Endothelial cell of hepatic sinusoid (primary cell): ENCODE results near the gene FAM170B.

ENCODE experiments used
- in situ Hi-C: cut with HindIII; loops from 2 replicates; pipeline ENCODE4 v1.10.0; 2017; ENCODE audit warnings: low sequenced_read_pairs

FAM170B gene

DNA sequence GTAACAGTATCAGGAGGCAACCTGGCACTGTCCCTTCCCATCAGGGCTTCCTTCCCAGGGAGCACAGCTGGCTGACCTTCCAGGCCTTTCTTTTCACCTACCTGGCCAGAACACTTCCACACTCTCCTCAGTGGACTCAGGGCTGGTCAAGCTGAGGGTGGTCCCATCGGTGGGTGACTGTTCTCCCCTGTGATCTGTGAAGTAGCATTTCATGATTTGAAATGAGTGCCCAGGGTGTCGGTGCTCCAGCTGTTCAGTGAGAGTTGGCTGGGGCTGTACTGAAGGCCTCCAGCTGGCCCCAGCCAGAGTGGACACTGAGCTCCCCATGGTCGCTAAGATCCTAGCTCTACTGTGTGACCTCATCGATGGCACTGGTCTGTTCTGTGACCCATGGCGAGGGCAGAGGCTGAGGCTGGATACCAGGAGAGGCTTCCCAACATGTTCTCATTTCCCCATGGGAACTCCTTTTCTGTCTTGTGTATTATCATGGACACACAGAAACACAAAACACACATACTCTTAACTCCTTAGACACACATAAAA is at the start of gene FAM170B:
TSS of gene FAM170B (minus strand) at position 316 of the 543 bp plus-strand sequence. CDS start at position 213, 103 bp downstream.
- in situ Hi-C loops, result no loop called here

DNA sequence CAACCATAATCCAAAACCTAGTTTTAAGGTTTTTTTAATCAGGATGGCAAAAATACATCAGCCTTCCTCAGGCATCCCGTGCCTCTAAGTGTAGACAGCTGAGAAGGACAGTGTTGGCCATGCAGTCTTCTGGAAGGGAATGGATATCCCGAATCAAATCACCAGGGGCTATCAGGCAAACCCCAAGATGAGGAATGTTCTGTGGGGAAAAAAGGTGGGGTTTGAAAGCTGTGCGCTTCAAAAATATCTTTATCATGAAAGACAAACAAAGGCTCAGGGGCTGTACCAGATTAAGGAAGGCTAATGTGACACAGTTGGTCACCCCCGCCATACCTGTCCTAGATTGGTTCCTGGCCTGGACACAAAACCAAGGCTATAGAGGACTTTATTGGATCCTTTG is 49.0 kb upstream of the FAM170B start:
- in situ Hi-C loops, result no loop called here

DNA sequence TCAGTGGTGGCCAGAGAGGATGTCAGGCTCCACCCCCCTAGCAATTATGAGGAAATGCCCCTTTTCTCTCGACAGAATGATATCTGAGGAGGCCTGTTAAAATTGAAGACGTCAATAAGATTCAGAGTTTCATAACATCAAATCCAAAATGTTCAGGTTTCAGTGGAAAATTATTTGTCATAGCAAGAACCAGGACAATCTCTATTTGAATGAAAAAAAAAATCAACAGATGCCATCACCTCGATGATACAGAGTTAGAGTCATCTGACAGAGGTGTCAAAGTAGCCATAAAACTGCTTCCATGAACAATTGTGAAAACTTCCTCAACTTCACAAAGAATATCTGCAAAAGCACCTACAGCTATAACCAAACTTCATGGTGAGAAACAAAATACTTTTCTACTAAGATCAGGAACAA is 46.6 kb upstream of the FAM170B start:
- in situ Hi-C loops, result no loop called here

DNA sequence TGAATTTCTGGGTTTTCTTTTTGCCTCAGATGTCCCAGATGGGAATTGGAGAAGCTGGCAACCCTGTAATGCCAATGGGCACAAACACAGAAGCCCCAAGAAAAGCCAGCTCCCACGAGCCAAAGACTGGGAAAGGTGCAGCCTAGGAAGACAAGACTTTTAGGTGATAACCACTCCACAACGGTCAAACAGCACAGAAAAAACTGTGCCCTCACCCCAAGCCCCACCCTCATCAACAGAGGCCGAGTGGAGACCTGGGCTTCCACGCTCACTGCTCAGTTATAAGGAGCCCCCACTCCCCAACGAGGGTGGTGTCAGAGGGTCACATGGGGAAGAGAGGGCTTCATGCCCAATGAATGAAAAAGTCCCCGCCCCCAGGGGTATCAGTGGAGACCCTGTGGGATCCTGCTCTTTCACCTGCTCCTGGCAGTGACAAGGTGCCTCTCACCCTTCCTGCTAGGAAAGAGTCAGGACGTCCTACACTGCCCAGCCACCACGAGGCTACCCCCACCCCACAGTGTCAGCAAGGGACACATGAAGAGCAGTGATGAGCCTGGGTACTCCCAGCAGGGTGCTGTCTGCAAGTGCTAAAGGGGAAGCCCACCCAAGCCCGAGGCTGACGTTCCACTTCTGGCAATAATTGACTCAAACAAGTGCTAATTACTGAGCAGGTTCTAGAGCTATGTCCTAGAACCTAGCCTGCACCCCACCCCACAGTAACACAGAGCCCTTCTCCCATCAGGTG is 46.0 kb upstream of the FAM170B start:
- in situ Hi-C loops, result no loop called here

DNA sequence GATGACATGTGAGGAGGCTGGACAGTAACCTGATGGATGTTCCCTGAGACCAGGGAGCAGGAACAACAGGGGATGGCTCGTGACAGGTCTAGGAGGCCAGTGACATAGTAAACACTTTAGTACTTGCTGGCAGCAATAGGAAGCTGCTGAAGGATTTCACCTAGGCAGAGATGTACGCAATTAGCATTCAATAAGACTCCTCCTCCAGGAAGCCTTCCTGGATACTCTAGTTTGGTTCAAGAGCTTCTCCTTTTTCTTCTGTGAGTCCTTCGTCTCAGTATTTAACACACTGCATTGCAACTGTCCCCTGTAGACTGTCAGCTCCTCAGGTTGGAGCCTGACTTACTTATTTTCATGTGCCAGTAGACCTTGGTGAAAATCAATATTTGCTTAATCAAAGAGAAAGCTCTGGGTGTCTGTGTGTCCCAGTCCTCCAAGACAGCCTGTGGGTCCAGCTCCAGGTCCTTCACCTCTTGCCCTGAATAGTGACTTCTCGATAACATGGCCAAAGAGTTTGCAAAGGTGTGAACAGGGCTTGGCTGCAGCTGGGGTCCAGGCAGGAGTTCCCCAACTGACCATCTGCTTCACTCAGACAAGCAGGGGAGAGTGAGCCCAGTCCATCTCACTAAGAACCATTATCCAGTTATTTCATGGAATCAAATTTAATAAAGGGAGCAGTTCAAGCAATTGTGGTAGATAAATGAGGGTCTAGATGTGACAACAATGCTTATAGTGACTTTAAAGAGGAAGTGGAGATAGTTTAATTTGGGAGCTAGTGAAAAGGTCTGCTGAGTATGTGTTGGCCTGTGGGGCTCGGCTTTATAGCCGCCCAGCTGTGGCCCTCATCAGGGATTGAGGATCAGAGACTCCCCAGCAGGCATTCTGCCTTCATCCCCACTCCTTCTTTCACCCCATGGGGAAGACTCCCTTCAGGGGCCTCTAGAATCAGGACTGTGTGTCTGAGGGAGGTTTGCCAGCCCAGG is 45.0 kb upstream of the FAM170B start:
- in situ Hi-C loops, result no loop called here

DNA sequence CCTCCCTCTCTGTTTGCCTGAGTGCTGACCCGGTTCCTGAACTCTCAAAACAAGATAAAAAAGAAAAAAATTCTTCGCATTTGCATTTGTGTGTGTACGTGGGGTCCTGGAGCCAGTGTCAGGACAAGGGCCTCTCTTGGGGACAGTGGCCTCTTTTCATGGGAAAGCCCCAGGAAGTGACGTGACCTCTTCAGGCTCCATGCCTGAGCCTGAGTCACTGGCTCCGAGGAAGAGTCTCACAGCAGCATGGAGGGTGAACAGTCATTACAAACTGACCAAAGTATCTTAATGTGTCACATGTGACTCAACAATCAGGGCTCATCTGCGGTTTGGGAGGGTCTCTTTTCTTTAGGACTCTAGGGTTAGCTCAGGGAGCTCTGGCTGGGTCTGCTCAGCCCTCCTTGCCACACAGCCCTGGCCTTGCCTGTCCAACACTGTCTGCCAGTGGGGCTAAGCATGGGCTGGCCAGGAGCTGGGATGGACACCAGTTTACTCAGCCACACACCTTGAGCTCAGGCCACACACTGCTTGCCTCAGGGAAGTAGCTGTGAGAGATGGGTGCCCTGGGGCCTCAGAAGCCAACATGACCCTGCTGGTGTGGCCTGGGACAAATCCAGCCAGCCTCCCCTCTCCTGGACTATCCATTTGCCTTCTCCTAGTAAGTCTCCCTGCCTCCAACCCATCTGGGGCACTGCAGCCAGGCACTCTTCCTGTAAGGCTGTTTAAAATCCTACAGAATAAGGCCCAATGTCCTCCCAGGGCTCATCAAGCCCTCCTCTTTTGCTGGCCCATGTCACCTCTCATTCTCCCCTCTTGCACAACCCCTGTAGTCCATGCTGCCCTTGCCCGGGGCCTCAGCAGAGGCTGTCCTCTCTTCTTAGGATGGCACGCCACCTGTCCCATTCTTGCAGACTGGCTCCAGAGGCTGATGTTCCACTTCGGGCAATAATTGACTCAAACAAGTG is 43.9 kb upstream of the FAM170B start:
- in situ Hi-C loops, result no loop called here

DNA sequence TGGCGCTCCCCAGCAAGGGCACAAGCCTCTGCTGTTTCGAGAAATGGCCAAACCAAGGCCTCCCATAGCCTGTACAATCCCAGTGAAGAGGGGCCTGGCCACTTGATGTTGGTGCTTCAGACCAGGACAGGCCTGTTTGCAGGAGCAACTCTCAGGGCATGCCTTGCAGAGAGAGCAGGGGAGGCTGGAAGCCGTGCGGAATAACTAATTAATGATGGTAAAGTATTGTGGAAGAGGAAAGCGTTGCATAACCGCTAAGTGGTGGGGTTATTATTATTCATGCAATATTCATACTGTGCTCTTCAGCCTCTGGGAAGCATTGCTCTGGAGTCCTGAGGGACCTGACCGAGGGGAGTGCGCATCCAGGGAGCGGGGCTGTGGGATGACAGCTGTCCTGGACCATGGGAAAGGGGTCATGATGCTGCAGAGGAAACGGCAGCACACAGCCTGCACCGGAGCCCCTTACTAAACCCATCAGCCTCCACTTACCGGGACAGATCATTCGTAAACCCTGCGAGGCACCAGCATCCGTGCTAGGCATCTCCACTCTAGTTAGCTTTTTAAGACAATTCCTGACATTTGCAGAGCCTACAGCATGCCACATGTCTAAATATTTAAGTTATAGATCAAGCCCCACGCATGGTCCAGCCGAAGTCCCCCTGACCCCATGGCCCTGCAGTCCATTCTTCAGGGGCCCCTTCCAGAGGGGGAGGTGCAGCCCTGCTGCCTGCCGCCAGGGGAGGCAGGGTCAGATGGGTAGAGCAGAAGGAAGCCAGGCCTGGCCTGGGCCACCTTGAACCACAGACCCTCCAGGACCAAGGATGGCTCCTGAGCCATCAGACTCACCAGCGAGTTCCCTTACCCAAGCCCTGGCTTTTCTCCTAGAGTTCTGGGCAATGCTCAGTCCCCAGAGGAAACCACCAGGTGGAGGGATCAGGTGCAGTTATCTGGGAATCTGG is 42.8 kb upstream of the FAM170B start:
- in situ Hi-C loops, result no loop called here

DNA sequence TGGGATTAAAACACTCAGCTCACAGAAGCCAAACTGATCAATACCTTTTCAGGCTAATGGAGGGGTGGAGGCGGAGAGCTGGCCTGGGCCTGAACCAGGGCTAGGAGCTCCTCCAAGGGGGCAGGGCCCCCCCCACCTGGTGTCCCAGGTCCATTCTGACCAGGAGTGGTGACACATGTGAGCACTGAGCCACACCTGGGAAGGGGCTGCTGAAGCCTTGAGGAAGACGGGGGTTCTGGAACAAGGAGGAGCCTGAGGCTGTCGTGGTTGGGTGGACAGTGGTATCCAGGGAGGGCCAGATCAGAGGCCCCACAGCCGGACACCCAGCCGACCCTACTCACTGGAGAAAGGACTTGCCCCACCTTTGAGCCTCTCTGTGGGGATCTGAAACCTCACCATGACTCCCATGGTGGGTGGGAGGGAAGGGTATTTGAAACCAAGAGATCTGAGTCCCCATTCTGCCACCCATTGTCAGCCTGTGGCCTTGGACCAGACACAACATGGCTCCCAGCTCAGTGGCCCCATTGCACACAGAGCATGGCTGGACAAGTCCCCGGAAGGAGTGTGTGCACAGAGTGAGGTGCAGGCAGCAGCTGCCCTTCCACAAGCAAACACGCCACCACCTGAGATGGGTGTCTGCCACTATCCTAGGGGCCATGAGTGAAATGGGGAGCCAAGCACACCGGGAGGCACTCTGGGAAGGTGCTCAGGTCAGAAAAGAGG is 41.9 kb upstream of the FAM170B start:
- in situ Hi-C loops, result no loop called here

DNA sequence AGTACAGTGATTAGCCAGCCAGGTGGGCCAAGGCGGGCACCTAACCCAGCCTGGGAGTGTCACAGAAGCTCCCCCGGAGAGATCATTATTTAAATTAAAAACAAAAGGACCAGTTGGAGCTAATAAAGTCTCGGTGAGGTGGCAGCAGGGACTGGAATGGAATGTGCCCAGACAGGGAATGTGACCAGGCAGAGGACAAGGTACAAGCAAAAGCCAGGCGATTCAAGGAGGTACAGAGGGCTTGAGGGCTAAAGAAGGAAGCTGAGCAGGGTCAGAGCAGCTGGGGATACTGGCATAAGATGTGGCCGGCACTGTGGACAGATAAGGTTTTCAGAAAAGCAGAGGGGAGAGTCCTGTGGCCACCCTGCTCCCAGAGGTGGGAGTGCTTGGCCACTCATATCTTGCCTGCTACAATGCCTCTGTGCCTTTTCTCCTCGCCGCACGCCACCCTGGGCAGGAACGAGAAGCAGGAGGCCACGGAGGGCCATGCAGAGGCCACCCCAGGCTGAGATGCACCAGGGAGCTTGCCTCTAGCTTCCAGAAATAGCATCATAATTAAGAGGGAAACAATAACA is 41.2 kb upstream of the FAM170B start:
- in situ Hi-C loops, result no loop called here

DNA sequence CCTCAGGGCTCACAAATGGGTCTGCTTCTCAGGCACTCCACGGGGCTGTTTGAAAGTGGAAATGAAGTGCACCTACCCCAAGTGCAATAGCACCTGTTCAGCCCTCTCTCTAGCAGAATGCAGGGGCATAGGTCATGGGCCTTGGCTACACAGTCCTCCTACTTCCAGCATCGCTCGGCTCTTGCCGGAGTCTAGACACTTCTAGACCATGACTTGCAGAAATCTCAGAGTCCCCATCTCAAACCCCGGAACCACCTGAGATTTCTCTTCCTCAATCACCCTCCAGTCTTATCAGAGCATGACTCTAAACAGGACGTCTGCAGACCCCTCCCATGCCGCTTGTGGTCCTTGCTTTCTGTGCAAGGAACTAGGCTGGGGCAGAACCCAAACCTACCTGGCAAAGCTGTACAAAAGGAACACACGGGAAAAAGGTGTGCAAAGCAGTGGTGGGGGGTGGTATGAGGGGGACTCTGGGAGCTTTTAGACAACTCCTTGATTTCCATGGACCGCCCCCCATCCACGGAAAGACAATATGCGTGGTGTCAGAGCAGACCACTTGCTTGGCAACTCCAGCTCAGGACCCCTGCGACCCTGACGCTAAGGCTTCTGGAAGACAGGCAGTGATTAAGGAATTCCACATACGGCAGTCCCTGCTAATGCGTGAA is 40.6 kb upstream of the FAM170B start:
- in situ Hi-C loops, result no loop called here

DNA sequence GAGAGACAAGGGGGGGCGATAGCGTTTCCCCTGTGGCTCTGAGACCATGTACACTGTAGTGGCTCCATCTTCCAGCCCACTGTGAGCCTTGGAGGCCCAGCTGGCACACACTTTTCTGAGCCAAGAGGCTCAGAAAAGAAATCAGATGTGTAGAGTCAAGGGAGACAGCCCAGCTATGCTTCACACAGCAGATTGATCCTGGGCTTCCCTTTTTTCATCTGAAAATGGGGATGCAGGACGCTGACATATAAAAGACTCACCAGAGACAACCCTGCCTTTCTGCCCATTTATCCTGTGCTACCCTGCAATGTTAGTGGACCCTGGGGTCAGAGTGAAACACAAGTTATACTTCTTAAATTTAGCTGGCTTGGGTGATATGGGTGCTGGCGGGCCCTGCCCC is 40.0 kb upstream of the FAM170B start:
- in situ Hi-C loops, result no loop called here

DNA sequence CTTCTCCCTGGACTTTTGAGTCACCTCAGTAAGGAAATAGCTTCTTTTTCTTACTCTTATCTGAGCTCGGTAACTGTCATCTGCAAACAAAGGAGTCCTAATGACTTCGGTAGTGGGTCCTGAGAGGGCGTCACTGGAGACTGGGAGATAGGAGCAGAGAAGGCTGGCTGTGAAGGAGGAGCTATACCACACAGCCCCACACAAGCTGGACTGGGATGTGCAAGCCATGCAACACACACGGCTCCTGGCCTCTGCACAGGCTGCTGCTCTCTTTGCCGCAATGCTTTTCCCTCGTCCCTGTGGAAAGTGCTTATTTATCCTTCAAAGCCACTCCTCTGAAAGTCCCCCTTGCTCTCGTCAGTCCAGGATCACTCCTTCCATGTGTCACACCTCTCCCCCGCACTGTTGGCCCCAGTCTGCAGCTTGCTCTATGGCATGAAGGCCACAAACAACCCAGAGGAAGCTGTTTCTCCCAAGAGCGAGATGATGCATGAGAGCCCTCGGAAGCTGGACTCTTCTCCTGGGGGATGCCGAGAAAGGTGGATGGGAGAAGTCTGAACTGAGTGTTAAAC is 39.5 kb upstream of the FAM170B start:
- in situ Hi-C loops, result no loop called here

DNA sequence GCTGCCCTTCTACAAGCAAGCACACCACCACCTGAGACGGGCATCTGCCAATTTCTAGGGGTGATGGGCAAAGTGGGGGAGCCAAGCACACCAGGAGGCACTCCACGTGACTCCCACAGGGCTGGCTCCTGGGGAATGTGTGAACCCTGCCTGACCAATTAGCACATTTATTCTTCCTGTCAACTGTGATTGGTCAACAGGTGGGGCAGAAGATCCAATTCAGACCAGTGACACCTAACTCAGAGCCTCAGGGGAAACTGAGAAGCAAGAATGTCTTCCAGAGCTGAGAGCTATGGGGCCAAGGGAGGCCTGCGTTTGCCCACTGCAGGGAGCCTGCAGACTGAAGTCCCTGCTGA is 38.9 kb upstream of the FAM170B start:
- in situ Hi-C loops, result no loop called here

DNA sequence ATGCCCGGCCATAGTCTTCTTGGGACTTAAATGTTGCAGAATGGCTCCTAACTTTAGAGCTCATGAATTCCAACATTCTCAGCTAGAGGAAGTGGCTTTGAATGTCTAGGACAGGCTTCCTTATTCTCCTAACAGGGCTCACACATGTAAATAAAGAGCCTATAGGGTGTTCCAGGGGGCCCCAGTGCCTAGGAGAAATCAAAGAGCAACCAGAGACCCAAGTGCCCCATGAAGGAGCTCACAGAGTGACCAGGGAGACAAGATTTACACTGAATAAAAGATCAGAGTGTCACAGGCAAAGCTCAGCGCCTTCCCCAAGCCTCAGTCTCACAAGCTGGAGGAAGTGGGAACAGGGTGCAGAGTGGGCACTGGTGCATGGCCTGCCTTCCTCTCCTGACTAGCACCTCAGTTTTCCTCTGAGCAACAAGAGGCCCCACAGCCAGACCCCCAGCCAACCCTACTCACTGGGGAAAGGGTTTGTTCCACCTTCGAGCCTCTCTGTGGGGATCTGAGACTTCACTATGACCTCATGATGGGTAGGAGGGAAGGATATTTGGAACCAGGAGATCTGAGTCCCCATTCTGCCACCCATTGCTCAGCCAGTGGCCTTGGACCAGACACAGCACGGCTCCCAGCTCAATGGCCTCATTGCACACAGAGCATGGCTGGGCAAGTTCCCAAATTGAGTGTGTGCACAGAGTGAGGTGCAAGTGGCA is 38.4 kb upstream of the FAM170B start:
- in situ Hi-C loops, result no loop called here

DNA sequence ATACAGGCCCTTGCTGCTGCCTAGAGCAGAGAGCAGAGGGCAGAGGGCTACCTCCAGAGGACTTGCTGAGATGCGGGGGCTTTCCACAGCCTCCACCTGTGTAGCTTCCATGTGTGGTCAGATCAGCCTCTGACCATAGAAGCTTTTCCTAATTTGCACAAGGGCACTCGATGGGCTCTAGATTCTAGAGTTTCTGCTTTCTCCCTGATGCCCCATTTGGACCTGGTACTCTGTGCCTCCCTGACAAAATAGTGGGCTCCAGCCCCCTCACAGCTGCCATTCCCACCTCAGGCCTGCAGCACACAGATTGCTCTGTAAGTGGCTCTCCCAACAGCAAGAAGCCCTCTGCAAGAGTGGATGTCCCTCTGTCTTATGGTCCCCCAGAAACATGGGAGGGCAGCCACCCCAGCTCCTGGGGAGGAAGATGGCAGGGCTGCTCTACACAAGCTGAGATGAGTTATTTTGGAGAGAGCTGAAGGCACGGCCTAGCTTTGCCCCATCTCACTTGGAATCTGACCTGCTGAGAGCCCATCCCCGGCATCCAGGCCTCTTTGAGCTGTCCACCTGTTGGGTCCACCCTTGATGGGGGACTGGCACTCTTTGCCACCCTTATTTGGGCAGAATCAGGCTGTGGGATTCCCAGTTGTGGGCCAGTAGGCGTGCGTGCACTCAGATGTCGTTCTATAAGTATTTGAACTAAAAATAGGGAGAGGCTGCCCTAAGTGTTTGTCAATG is 37.7 kb upstream of the FAM170B start:
- in situ Hi-C loops, result no loop called here

DNA sequence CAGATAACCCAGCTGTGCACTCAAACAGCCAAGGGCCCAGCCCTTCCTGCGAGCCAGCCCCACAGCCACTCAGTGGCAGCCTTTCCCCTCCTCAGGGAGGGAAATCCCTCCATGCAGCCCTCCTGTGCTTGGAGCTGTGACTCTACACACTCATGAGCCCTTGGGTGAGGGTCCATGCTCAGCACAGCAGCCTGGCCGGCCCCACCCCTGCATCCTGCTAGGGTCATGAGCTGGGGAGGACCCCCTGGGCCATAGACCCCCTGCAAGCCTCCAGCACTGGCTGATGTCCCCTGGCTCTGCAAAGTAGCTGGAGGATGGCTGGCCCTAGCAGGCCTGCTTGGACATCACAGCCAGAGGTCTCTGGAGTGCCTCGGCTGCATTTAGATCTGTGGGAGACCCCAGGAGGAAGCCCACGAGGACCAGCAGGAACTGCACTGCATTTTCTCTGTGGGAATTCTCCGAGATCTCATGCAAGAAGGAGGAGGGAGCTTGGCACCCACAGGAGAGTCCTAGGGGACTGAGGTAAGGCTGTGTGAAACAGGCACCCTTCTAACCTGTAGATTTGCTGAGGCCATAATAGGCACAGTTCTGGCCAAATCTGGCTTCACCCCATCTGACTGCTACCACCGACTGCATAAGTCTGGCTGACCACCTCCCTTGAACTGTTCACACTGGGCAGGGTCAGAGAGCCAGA is 37.0 kb upstream of the FAM170B start:
- in situ Hi-C loops, result no loop called here
